ENCODE data around the gene CCL27.

The CCL27 gene

DNA sequence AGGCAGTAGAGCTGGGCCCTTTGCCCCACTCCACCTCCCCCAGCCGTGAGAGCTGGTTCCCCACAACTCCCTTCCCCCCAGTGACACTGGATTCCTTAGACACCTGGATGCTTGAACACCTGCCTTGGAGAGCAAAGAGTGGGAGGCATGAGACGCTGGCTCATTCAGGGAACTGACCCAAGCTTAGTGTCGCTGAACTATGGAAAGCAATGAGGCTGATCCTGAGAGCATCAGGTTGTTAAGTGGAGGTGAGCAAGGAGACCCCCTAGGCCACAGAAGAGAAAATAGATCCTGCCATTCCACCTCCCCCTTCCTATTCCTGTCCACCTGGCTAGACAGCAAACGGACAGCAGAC lies 26.6 kb upstream of the CCL27 start:
- Histone ChIP-seq H3F3A (ENCODE audit: control insufficient read depth, insufficient read depth) (no peaks in the 10 kb centered on the region), H3K79me2 (ENCODE audit: control insufficient read depth, low read length) (no peaks in the 10 kb centered on the region), H3K27me3 (ENCODE audit: control insufficient read depth, low read length) (peaks cover 3% of the 10 kb centered on the region; the same call in 1 of the 2 replicates), H3K27ac (ENCODE audit: low read depth, low read length) (no peak overlapping the region), H3K4me1 (ENCODE audit: control insufficient read depth, low read length) (no peaks in the 10 kb centered on the region), H4K20me1 (ENCODE audit: control insufficient read depth, insufficient read depth, low read depth, low read length) (no peaks in the 10 kb centered on the region), H3K9me2 (replicated peaks; ENCODE audit: control insufficient read depth, low read length) (no peaks in the 10 kb centered on the region), H3K9me3 (ENCODE audit: control insufficient read depth, insufficient read depth, low read length) (no peaks in the 10 kb centered on the region), H3K36me3 (ENCODE audit: control insufficient read depth, low read length) (no peaks in the 10 kb centered on the region), H3K4me3 (ENCODE audit: low read length) (no peak overlapping the region), H3K4me2 (ENCODE audit: low read length) (no peak overlapping the region)
- TF ChIP-seq, protein P1, sequence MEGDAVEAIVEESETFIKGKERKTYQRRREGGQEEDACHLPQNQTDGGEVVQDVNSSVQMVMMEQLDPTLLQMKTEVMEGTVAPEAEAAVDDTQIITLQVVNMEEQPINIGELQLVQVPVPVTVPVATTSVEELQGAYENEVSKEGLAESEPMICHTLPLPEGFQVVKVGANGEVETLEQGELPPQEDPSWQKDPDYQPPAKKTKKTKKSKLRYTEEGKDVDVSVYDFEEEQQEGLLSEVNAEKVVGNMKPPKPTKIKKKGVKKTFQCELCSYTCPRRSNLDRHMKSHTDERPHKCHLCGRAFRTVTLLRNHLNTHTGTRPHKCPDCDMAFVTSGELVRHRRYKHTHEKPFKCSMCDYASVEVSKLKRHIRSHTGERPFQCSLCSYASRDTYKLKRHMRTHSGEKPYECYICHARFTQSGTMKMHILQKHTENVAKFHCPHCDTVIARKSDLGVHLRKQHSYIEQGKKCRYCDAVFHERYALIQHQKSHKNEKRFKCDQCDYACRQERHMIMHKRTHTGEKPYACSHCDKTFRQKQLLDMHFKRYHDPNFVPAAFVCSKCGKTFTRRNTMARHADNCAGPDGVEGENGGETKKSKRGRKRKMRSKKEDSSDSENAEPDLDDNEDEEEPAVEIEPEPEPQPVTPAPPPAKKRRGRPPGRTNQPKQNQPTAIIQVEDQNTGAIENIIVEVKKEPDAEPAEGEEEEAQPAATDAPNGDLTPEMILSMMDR (IDR thresholded peaks at IDR 0.05; ENCODE audit: low read depth, low read length, poor library complexity, severe bottlenecking), result no peak
- no peak for TF ChIP-seq EZH2phosphoT487 (IDR thresholded peaks at IDR 0.05; ENCODE audit: borderline replicate concordance, low read length)

DNA sequence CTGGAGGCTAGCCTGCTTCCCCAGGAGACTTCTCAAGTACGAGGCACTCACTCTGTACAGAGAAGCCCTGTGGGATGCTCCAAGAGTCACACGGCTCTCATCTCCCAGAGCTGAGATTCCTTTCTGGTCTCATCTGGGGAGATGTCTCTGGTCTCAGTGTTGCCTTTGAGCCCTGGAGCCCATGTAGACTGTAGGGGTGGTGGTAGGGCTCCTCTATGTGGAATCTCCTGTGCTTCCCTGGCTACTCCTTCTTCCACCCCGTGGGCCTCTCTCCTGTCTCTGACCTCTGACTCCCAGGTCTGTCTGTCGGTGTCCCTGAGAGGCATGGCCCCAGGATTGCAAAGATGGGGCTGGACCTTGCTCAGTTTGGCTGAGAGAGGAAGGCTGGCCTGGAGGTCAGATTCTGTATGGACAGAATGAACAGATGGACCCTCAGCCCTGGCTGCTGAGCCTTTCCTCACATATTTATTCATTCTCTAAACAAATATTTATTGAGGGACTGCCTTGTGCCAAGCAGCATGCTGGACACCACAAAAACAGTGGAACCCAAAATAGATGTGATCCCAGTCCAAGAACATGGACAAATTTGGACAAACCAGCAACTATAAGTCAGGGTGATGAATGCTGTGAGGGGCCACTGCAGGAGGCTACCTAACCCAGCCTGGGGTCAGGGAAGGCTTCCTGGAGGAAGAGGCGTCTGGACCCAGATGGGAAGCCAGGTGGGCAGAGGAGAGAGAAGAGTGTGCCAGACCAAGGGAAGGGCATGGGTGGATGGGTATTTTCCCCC lies 26.1 kb upstream of the CCL27 start:
- H3K9me3 ChIP-seq (ENCODE audit: control insufficient read depth, insufficient read depth, low read length), result no peaks in the 10 kb centered on the region
- H3K4me2 ChIP-seq (ENCODE audit: low read length), result no peak overlapping the region
- no peak overlapping the region for H3K4me3 ChIP-seq (ENCODE audit: low read length)
- no peaks in the 10 kb centered on the region for H3K9me2 ChIP-seq (replicated peaks; ENCODE audit: control insufficient read depth, low read length)
- H3F3A ChIP-seq (ENCODE audit: control insufficient read depth, insufficient read depth), result no peaks in the 10 kb centered on the region
- H4K20me1 ChIP-seq (ENCODE audit: control insufficient read depth, insufficient read depth, low read depth, low read length), result no peaks in the 10 kb centered on the region
- TF ChIP-seq, protein P1 (IDR thresholded peaks at IDR 0.05; ENCODE audit: low read depth, low read length, poor library complexity, severe bottlenecking), result no peak
- TF ChIP-seq EZH2phosphoT487 (IDR thresholded peaks at IDR 0.05; ENCODE audit: borderline replicate concordance, low read length), result no peak
- H3K4me1 ChIP-seq (ENCODE audit: control insufficient read depth, low read length), result no peaks in the 10 kb centered on the region
- peaks cover 3% of the 10 kb centered on the region; the same call in 1 of the 2 replicates for H3K27me3 ChIP-seq (ENCODE audit: control insufficient read depth, low read length)
- no peak overlapping the region for H3K27ac ChIP-seq (ENCODE audit: low read depth, low read length)
- H3K36me3 ChIP-seq (ENCODE audit: control insufficient read depth, low read length), result no peaks in the 10 kb centered on the region
- no peaks in the 10 kb centered on the region for H3K79me2 ChIP-seq (ENCODE audit: control insufficient read depth, low read length)

DNA sequence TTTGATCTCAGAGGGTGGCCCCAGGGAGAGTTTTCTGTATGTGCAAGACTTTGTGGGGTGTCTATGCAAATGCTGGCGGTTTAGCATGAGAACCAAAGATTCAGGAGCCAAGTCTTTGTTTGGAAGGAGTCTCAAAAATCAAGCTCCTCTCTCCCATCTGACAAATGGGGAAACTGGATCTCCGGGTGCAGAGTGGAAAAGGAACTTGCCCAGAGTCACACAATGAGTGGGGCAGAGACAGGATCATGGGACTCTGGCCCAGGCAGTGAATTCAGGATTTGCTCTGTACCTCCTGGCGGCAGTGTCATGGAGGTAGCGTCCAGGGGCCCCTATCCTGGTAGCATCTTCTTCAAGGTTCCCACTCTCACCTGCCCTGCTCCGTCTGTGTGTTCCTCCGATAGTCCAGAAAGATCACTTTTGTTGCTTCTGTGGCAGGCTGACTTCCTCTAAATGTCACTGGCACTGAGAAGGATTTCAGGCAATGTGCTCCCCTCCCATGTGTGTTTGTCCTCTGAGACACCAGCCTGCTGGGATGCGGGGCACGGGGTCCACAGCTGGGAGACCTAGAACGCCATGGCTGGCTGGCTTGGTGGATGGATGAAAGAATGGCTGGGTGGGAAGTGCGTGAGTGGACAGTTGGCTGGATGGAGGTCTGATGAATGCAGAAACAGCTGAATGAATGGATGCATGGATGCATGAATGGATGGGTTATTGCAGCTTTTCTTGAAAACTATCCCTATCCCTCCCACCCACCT lies 25.0 kb upstream of the CCL27 start:
- Histone ChIP-seq H3K4me3 (ENCODE audit: low read length) (no peak overlapping the region), H3K4me2 (ENCODE audit: low read length) (no peak overlapping the region), H3K9me3 (ENCODE audit: control insufficient read depth, insufficient read depth, low read length) (no peaks in the 10 kb centered on the region), H3K79me2 (ENCODE audit: control insufficient read depth, low read length) (no peaks in the 10 kb centered on the region), H4K20me1 (ENCODE audit: control insufficient read depth, insufficient read depth, low read depth, low read length) (no peaks in the 10 kb centered on the region), H3K4me1 (ENCODE audit: control insufficient read depth, low read length) (no peaks in the 10 kb centered on the region), H3K27ac (ENCODE audit: low read depth, low read length) (no peak overlapping the region), H3K27me3 (ENCODE audit: control insufficient read depth, low read length) (peaks cover 2% of the 10 kb centered on the region; the same call in 1 of the 2 replicates), H3K9me2 (replicated peaks; ENCODE audit: control insufficient read depth, low read length) (no peaks in the 10 kb centered on the region), H3F3A (ENCODE audit: control insufficient read depth, insufficient read depth) (no peaks in the 10 kb centered on the region), H3K36me3 (ENCODE audit: control insufficient read depth, low read length) (no peaks in the 10 kb centered on the region)
- TF ChIP-seq EZH2phosphoT487 (IDR thresholded peaks at IDR 0.05; ENCODE audit: borderline replicate concordance, low read length), result no peak
- TF ChIP-seq, protein P1 (IDR thresholded peaks at IDR 0.05; ENCODE audit: low read depth, low read length, poor library complexity, severe bottlenecking), result no peak
